Upper lobe of right lung (tissue), 1 donor: ENCODE measurements around the gene RFNG. TPM values are rescaled to one million over a fixed set of nuclear protein-coding genes. Genes with fewer than 3 reads are reported as not detected.

Experiments used
- ATAC-seq: fragments of 200-7000 bp; cut with Tn5 transposase; one replicate; pipeline ENCODE4 v1.9.1; 2020; ENCODE audit warnings: mild to moderate bottlenecking, moderate library complexity
- DNase-seq: peaks from one replicate; pipeline ENCODE4 v3.0.0-alpha.2; 2020
- H3K27ac ChIP-seq: fragments of 200-600 bp; one replicate; pipeline ENCODE4 v1.8.0; 2022
- H3K27me3 ChIP-seq: fragments of 200-600 bp; one replicate; pipeline ENCODE4 v1.8.0; 2022; ENCODE audit warnings: mild to moderate bottlenecking
- H3K36me3 ChIP-seq: fragments of 200-600 bp; one replicate; pipeline ENCODE4 v1.8.0; 2022
- H3K4me1 ChIP-seq: fragments of 200-600 bp; one replicate; pipeline ENCODE4 v1.8.0; 2022
- H3K4me3 ChIP-seq: fragments of 200-600 bp; one replicate; pipeline ENCODE4 v1.8.0; 2022; ENCODE audit warnings: mild to moderate bottlenecking
- H3K9me3 ChIP-seq: fragments of 200-600 bp; one replicate; pipeline ENCODE4 v1.8.0; 2022
- CTCF ChIP-seq: fragments of 200-600 bp; IDR thresholded peaks from one replicate; pipeline ENCODE4 v1.8.0; 2022; ENCODE audit warnings: antibody characterized with exemption
- intact Hi-C: fragments of 100-400 bp; cut with DNase I; formaldehyde crosslinking; loops from one replicate; pipeline ENCODE4 v1.11.0; 2022
- total RNA-seq: library from RNA; stranded (reverse); fragmentation: NEBNext Ultra II Directional; extraction: Animal tissue kit (Norgen Biotek cat#: 25700); gene quantifications from one replicate; pipeline ENCODE4 v1.2.1, GENCODE V29; 2021
- donor health status: DM: no; HTN: yes; CAD: no; lungs with severe emphysema.

RFNG gene
- total RNA-seq, 1 donor from 2014 or later, result 38.5 TPM

DNA sequence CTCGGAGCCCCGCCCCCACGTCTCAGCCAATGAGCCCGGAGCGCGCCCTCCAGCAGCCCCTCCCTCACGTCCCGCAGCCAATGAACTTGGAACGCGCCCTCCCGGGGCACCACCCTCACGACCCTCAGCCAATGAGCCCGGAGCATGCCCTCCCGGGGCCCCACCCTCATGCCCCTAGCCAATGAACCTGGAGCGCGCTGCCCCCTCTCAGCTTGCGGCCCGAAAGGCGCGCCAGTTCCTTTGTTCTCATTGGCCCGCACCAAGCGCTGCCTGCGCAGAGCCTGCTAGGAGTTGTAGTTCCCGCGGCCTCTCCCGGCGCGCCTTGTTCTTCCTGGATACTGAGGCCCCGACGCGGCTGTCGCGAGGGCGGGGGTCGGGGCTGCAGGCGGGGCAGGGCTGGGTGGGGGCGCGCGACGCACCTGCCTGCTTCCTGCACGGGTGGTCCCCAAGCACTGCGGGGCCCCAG is 28.6 kb downstream of the RFNG start, which contains the start of gene LRRC45:
Gene LRRC45, plus strand, starts transcription at position 325 of the 466 bp plus-strand sequence. CDS start 339 bp downstream, outside the sequence.
- TF ChIP-seq CTCF, result no peak
- H3K27me3 ChIP-seq, result no peaks in the 10 kb centered on the region
- intact Hi-C loops, result no loop called here
- ATAC-seq (peak; percentile 95), DNase-seq (peak; percentile 100)
- H3K4me3 ChIP-seq, result peak within 1 kb of the TSS; percentile 98
- H3K36me3 ChIP-seq, result no peaks in the 10 kb centered on the region
- H3K4me1 ChIP-seq, result peaks cover 20% of the 10 kb centered on the region
- no peaks in the 10 kb centered on the region for H3K9me3 ChIP-seq
- peak within 1 kb of the TSS; percentile 78 for H3K27ac ChIP-seq

- Histone ChIP-seq H3K36me3 (no peaks in the 10 kb centered on the region), H3K27ac (peak within 1 kb of the TSS; percentile 78), H3K4me3 (peak within 1 kb of the TSS; percentile 98), H3K9me3 (no peaks in the 10 kb centered on the region), H3K4me1 (peaks cover 20% of the 10 kb centered on the region), H3K27me3 (no peaks in the 10 kb centered on the region)
- TF ChIP-seq CTCF, result no peak
- ATAC-seq, result no peak
- DNase-seq, result no peak
- intact Hi-C loops, result no loop called here
Observed at GRCh38 chr17:82022310-82022980, 29.2 kb downstream of the RFNG start, which contains the start of gene CENPX. Gene CENPX, minus strand, starts transcription at chr17:82022878. Its CDS starts 17 bp downstream, at chr17:82022861.

DNA sequence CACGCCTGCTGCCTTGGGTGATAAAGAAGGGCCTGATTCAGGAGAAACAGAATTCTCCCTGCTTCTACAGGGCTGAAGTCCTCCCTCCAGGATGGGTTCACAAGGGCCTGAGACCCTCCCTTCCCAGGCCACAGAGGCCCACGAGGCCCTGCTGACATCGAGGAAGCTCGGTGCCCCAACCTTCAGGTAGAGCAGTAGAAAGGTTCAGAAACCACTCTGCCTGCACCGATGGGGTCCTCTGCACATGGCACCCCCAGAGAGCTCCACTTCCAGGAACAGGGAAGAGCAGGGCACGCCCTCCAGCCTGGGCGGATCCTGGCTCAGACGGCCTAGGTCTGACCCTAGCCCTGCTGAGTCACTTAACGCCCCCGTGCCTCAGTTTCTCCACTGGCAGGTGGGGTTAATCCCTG is 29.7 kb downstream of the RFNG start:
- ATAC-seq, result no peak
- Histone ChIP-seq H3K9me3 (no peaks in the 10 kb centered on the region), H3K27ac (peak overlapping the region; percentile 78), H3K27me3 (no peaks in the 10 kb centered on the region), H3K4me3 (peak overlapping the region; percentile 98), H3K4me1 (peaks cover 20% of the 10 kb centered on the region), H3K36me3 (no peaks in the 10 kb centered on the region)
- TF ChIP-seq CTCF, result no peak
- intact Hi-C loops, result loop anchor here (2.0 kb wide), 1 partner anchor 63 kb away; no protein-coding TSS in a partner anchor
- DNase-seq, result no peak

GRCh38 chr17:82021107-82021899 is 30.3 kb downstream of the RFNG start:
- Histone ChIP-seq H3K36me3 (no peaks in the 10 kb centered on the region), H3K9me3 (no peaks in the 10 kb centered on the region), H3K27ac (no peak overlapping the region), H3K4me1 (peaks cover 20% of the 10 kb centered on the region), H3K27me3 (no peaks in the 10 kb centered on the region), H3K4me3 (peak overlapping the region; percentile 98)
- DNase-seq (peak; percentile 90), ATAC-seq (peak; percentile 15)
- intact Hi-C loops, result loop anchor here (2.0 kb wide), 1 partner anchor 63 kb away; no protein-coding TSS in a partner anchor
- TF ChIP-seq CTCF, result peak; percentile 71

DNA sequence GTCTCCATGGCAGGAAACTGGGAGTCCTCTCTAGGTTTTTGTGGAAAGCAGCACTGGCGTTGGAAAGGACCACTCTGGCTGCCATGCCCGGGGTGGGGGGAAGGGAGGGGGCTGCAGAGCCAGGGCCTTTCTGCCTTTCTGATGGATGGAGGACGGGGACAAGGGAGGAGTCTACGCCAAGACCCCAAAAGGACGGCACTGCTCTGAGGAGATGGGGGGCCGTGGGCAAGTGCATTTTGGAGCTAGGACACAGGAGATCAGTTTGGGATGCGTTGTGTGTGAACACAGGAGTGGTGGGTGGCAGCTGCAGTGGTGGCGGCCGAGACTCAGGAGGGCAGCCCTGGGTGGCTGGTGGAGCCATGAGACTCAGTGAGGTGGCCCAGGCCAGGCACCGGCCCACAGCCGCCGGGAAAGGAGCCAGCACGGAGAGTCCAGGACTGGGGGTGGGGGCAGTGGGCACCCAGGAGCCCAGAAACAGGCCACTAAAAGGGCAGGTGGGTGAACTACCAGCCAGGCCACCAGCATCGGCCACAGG is 31.0 kb downstream of the RFNG start:
- intact Hi-C loops, result loop anchor here (2.0 kb wide), 1 partner anchor 62 kb away; no protein-coding TSS in a partner anchor
- H3K36me3 ChIP-seq, result no peaks in the 10 kb centered on the region
- TF ChIP-seq CTCF, result no peak
- DNase-seq, result no peak
- H3K9me3 ChIP-seq, result no peaks in the 10 kb centered on the region
- no peak for ATAC-seq
- no peak overlapping the region for H3K4me3 ChIP-seq
- H3K27me3 ChIP-seq, result no peaks in the 10 kb centered on the region
- no peak overlapping the region for H3K27ac ChIP-seq
- H3K4me1 ChIP-seq, result peaks cover 20% of the 10 kb centered on the region
